ENCODE results near the gene CCDC149. TPM values are rescaled to one million over a fixed set of nuclear protein-coding genes. Genes with fewer than 3 reads are reported as not detected.

CCDC149 gene
- total and polyA plus RNA-seq, 4 donors = 10.6 to 43.4 (median 23.5) TPM

GRCh38 chr4:24935856-24936255, 23.0 kb upstream of the CCDC149 start:
- no peaks in the 10 kb centered on the region for H3K4me1 ChIP-seq (ENCODE audit: control insufficient read depth in 1 of 2, insufficient read depth in 2 of 2, low read length in 2 of 2)
- peaks cover 0 to 2% of the 10 kb centered on the region in 2 donors for H3K27me3 ChIP-seq (ENCODE audit: control insufficient read depth in 1 of 2, insufficient read depth in 2 of 2, low read length in 1 of 2)
- WGBS, 2 donors = 71 to 89% methylated on average over 2 of the region's 2 CpGs
- H3K27ac ChIP-seq (ENCODE audit: low read depth in 1 of 2, low read length in 2 of 2) = no peak overlapping the region
- DNase-seq = no peak
- peaks cover 9% of the 10 kb centered on the region for H3K9me3 ChIP-seq (ENCODE audit: control insufficient read depth, low read length)
- peaks cover 0 to 2% of the 10 kb centered on the region in 2 donors for H3K36me3 ChIP-seq (ENCODE audit: control insufficient read depth in 1 of 2, insufficient read depth in 2 of 2, low read length in 1 of 2)
- intact Hi-C loops (cut with DNase I) = no loop called here
- ATAC-seq (ENCODE audit: low FRiP score) = no peak
- no peak overlapping the region for H3K4me3 ChIP-seq (ENCODE audit: low read length in 2 of 2)

DNA sequence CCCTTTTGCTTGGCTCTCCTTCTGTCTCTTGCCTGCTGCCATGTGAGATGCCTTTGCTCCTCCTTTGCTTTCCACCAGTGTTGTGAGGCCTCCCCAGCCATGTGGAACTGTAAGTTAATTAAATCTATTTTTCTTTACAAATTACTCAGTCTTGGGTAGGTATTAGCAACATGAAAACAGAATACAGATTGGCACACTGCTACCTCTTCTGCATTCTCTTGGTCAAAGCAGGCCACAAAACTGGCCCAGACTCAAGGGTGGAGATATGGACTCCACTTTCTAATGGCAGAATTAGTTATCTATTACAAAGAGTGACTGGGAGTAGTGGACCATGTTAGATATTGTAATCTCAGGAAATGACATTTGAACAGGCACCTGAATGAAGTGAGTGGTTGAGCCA, 21.5 kb upstream of the CCDC149 start:
- no peak for DNase-seq
- Histone ChIP-seq H3K4me1 (ENCODE audit: control insufficient read depth in 1 of 2, insufficient read depth in 2 of 2, low read length in 2 of 2) (no peaks in the 10 kb centered on the region), H3K4me3 (ENCODE audit: low read length in 2 of 2) (no peak overlapping the region), H3K27me3 (ENCODE audit: control insufficient read depth in 1 of 2, insufficient read depth in 2 of 2, low read length in 1 of 2) (peaks cover 0 to 2% of the 10 kb centered on the region in 2 donors), H3K27ac (ENCODE audit: low read depth in 1 of 2, low read length in 2 of 2) (no peak overlapping the region), H3K36me3 (ENCODE audit: control insufficient read depth in 1 of 2, insufficient read depth in 2 of 2, low read length in 1 of 2) (peaks cover 0 to 2% of the 10 kb centered on the region in 2 donors), H3K9me3 (ENCODE audit: control insufficient read depth, low read length) (peaks cover 9% of the 10 kb centered on the region)
- no peak for ATAC-seq (ENCODE audit: low FRiP score)
- intact Hi-C loops (cut with DNase I) = no loop called here

DNA sequence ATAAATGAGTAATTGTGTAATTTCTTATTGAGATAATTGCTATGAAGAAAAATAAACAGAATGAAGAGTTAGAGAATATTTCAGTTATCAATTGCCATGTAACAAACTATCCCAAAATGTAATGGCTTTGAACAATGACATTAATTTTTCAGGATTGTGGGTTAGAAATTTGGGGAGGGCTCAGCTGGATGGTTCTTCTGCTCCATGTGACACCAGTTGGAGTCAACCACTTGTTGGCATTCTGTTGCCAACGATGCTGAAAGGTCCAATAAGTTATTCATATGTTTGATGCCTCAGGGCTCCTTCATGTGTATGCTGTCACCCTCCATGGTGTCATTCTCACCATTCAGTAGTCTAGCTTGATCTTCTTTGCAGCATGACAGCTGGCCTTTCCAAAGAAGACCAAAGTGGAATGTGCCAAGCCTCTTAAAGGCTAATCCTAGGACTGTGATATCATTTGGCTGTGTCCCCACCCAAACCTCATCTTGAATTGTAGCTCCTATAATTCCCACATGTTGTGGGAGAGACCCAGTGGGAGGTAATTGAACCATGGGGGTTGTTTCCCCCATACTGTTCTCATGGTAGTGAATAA, 20.9 kb upstream of the CCDC149 start:
- Histone ChIP-seq H3K4me3 (ENCODE audit: low read length in 2 of 2) (no peak overlapping the region), H3K4me1 (ENCODE audit: control insufficient read depth in 1 of 2, insufficient read depth in 2 of 2, low read length in 2 of 2) (no peaks in the 10 kb centered on the region), H3K27ac (ENCODE audit: low read depth in 1 of 2, low read length in 2 of 2) (no peak overlapping the region), H3K36me3 (ENCODE audit: control insufficient read depth in 1 of 2, insufficient read depth in 2 of 2, low read length in 1 of 2) (peaks cover 0 to 2% of the 10 kb centered on the region in 2 donors), H3K9me3 (ENCODE audit: control insufficient read depth, low read length) (peaks cover 9% of the 10 kb centered on the region), H3K27me3 (ENCODE audit: control insufficient read depth in 1 of 2, insufficient read depth in 2 of 2, low read length in 1 of 2) (peaks cover 0 to 2% of the 10 kb centered on the region in 2 donors)
- 72 to 95% methylated on average over 1 of the region's 1 CpG for WGBS, 2 donors
- no peak for ATAC-seq (ENCODE audit: low FRiP score)
- DNase-seq = no peak
- intact Hi-C loops (cut with DNase I) = no loop called here

GRCh38 chr4:24932515-24933225, 19.8 kb upstream of the CCDC149 start:
- peaks cover 0 to 2% of the 10 kb centered on the region in 2 donors for H3K36me3 ChIP-seq (ENCODE audit: control insufficient read depth in 1 of 2, insufficient read depth in 2 of 2, low read length in 1 of 2)
- H3K4me3 ChIP-seq (ENCODE audit: low read length in 2 of 2) = no peak overlapping the region
- no peak overlapping the region for H3K27ac ChIP-seq (ENCODE audit: low read depth in 1 of 2, low read length in 2 of 2)
- H3K27me3 ChIP-seq (ENCODE audit: control insufficient read depth in 1 of 2, insufficient read depth in 2 of 2, low read length in 1 of 2) = peaks cover 0 to 2% of the 10 kb centered on the region in 2 donors
- 42 to 54% methylated on average over 2 of the region's 2 CpGs for WGBS, 2 donors
- DNase-seq (no peak), ATAC-seq (ENCODE audit: low FRiP score) (no peak)
- H3K4me1 ChIP-seq (ENCODE audit: control insufficient read depth in 1 of 2, insufficient read depth in 2 of 2, low read length in 2 of 2) = no peaks in the 10 kb centered on the region
- intact Hi-C loops (cut with DNase I) = no loop called here
- peaks cover 9% of the 10 kb centered on the region for H3K9me3 ChIP-seq (ENCODE audit: control insufficient read depth, low read length)

DNA sequence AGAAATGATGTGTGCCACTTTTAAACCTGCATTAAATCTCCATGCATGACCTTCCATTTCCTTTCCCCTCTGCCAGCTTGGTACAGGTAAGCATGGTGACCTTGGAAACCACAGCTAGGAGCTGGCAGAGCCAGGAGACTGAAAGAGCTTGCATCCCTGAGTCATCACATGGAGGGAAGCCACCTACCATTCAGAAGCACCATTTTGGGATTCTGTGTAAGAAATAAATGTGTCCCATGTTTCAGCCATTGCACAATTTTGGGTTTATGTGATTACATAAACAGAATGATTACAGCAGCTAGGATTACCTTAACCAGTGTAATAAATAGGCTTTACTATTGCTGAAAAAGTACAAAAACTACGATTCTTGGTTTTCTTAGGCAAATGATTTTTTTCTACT, 17.3 kb upstream of the CCDC149 start:
- H3K27ac ChIP-seq (ENCODE audit: low read depth in 1 of 2, low read length in 2 of 2) = no peak overlapping the region
- H3K9me3 ChIP-seq (ENCODE audit: control insufficient read depth, low read length) = peaks cover 4% of the 10 kb centered on the region
- no peak for DNase-seq
- WGBS, 2 donors = 94% methylated on average over 1 of the region's 1 CpG
- no peak for ATAC-seq (ENCODE audit: low FRiP score)
- peaks cover 0 to 2% of the 10 kb centered on the region in 2 donors for H3K27me3 ChIP-seq (ENCODE audit: control insufficient read depth in 1 of 2, insufficient read depth in 2 of 2, low read length in 1 of 2)
- no peaks in the 10 kb centered on the region for H3K4me1 ChIP-seq (ENCODE audit: control insufficient read depth in 1 of 2, insufficient read depth in 2 of 2, low read length in 2 of 2)
- H3K36me3 ChIP-seq (ENCODE audit: control insufficient read depth in 1 of 2, insufficient read depth in 2 of 2, low read length in 1 of 2) = peaks cover 0 to 2% of the 10 kb centered on the region in 2 donors
- intact Hi-C loops (cut with DNase I) = no loop called here
- no peak overlapping the region for H3K4me3 ChIP-seq (ENCODE audit: low read length in 2 of 2)

DNA sequence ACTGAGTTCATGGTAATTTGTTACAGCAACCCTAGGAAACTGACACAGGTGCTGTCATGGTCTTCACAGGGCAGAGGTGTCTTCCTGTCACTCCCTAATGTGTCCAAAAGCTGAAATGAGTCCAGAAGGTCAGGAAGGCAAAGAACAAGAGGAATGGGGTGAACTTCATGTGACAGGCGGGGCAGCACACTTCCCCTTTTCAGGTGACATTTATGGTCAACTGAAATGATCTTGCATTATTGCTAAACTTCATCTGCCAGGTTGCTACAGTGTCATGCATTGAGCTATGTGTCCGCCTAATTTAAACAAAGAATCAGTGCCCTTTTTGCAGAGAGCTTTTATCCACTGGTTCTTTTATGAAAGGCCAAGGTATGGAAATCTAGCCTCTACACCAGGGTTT, 15.9 kb upstream of the CCDC149 start:
- Histone ChIP-seq H3K27me3 (ENCODE audit: control insufficient read depth in 1 of 2, insufficient read depth in 2 of 2, low read length in 1 of 2) (no peaks in the 10 kb centered on the region), H3K36me3 (ENCODE audit: control insufficient read depth in 1 of 2, insufficient read depth in 2 of 2, low read length in 1 of 2) (no peaks in the 10 kb centered on the region), H3K4me3 (ENCODE audit: low read length in 2 of 2) (no peak overlapping the region), H3K27ac (ENCODE audit: low read depth in 1 of 2, low read length in 2 of 2) (no peak overlapping the region), H3K4me1 (ENCODE audit: control insufficient read depth in 1 of 2, insufficient read depth in 2 of 2, low read length in 2 of 2) (no peaks in the 10 kb centered on the region), H3K9me3 (ENCODE audit: control insufficient read depth, low read length) (peaks cover 2% of the 10 kb centered on the region)
- intact Hi-C loops (cut with DNase I) = no loop called here
- no peak for DNase-seq
- ATAC-seq (ENCODE audit: low FRiP score) = no peak
- WGBS, 2 donors = 89 to 97% methylated on average over 2 of the region's 2 CpGs

DNA sequence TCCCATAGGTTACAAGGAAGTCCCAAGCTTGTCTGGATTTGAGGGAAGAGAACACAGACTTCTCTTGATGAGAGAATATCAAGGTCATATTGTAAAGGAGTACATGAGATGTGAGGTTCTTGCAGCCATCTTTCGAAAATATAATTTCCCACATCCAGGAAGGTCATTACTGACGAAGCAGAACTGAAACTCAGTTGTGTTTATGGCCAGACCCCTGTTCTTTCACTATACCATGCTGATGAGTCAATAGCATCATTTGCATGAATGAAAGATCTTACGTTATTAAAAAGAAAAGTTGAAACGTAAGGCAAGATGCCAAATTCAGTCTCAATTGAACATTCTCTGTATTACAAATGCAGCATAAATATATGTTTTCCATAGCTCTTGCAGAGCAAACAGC, 14.2 kb upstream of the CCDC149 start:
- Histone ChIP-seq H3K27me3 (ENCODE audit: control insufficient read depth in 1 of 2, insufficient read depth in 2 of 2, low read length in 1 of 2) (no peaks in the 10 kb centered on the region), H3K36me3 (ENCODE audit: control insufficient read depth in 1 of 2, insufficient read depth in 2 of 2, low read length in 1 of 2) (no peaks in the 10 kb centered on the region), H3K4me3 (ENCODE audit: low read length in 2 of 2) (no peak overlapping the region), H3K4me1 (ENCODE audit: control insufficient read depth in 1 of 2, insufficient read depth in 2 of 2, low read length in 2 of 2) (peaks cover 0 to 3% of the 10 kb centered on the region in 2 donors), H3K9me3 (ENCODE audit: control insufficient read depth, low read length) (peaks cover 2% of the 10 kb centered on the region), H3K27ac (ENCODE audit: low read depth in 1 of 2, low read length in 2 of 2) (no peak overlapping the region)
- DNase-seq (no peak), ATAC-seq (ENCODE audit: low FRiP score) (no peak)
- intact Hi-C loops (cut with DNase I) = no loop called here
- WGBS, 2 donors = 80 to 82% methylated on average over 4 of the region's 4 CpGs

DNA sequence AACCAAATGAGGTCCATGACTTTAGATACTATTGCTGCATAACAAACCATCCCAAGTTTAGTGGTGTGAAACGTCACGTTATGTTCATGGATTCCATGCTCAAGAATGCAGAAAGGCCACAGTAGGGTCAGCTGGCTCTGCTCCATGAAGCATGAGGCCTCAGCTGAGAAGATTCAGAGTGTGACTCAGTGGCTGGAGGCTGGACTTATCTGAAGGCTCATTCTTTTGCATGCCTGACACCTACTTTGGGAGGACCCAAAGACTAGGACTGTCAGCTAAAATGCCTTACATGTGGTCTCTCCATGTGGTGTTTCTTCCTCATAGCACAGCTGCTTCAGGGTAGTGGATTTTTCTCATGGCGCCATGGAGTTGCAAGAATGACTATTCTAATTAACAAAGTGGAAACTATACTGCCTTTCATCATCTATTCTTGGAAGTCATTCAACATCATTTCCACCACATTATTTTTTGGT, 11.5 kb upstream of the CCDC149 start:
- Histone ChIP-seq H3K36me3 (ENCODE audit: control insufficient read depth in 1 of 2, insufficient read depth in 2 of 2, low read length in 1 of 2) (no peaks in the 10 kb centered on the region), H3K4me3 (ENCODE audit: low read length in 2 of 2) (no peak overlapping the region), H3K27ac (ENCODE audit: low read depth in 1 of 2, low read length in 2 of 2) (no peak overlapping the region), H3K27me3 (ENCODE audit: control insufficient read depth in 1 of 2, insufficient read depth in 2 of 2, low read length in 1 of 2) (no peaks in the 10 kb centered on the region), H3K4me1 (ENCODE audit: control insufficient read depth in 1 of 2, insufficient read depth in 2 of 2, low read length in 2 of 2) (peaks cover 0 to 3% of the 10 kb centered on the region in 2 donors), H3K9me3 (ENCODE audit: control insufficient read depth, low read length) (peaks cover 7% of the 10 kb centered on the region)
- WGBS, 2 donors = 75 to 79% methylated on average over 3 of the region's 3 CpGs
- ATAC-seq (ENCODE audit: low FRiP score) (no peak), DNase-seq (peak in 1 of 2 donors; percentile 73)
- intact Hi-C loops (cut with DNase I) = no loop called here

DNA sequence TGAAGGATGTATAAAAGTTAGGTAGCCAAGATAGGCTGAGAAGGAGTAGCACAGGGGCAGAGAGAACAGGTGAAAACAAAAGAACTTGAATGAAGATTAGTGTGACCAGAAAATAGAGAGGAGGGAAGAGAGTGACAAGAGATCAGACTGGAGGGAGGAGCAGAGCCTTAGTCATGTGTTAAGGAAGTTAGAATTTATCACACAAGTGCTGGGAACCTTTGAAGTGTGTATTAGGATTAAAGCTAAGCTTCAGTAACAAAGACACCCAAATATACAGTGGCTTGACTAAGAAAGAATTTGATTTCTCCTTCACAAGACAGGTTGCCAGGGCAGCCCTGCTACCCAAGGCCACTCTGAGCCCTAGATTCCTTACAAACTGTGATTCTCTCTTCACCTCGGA, 10.7 kb upstream of the CCDC149 start:
- H3K4me3 ChIP-seq (ENCODE audit: low read length in 2 of 2) = no peak overlapping the region
- peaks cover 0 to 2% of the 10 kb centered on the region in 2 donors for H3K27me3 ChIP-seq (ENCODE audit: control insufficient read depth in 1 of 2, insufficient read depth in 2 of 2, low read length in 1 of 2)
- H3K36me3 ChIP-seq (ENCODE audit: control insufficient read depth in 1 of 2, insufficient read depth in 2 of 2, low read length in 1 of 2) = no peaks in the 10 kb centered on the region
- H3K4me1 ChIP-seq (ENCODE audit: control insufficient read depth in 1 of 2, insufficient read depth in 2 of 2, low read length in 2 of 2) = peaks cover 0 to 3% of the 10 kb centered on the region in 2 donors
- DNase-seq (no peak), ATAC-seq (ENCODE audit: low FRiP score) (no peak)
- H3K27ac ChIP-seq (ENCODE audit: low read depth in 1 of 2, low read length in 2 of 2) = no peak overlapping the region
- peaks cover 7% of the 10 kb centered on the region for H3K9me3 ChIP-seq (ENCODE audit: control insufficient read depth, low read length)
- intact Hi-C loops (cut with DNase I) = no loop called here
- 90 to 100% methylated on average over 1 of the region's 1 CpG for WGBS, 2 donors

All from aorta (tissue), 5 donors.